Large intestine (tissue), 3 donors: ENCODE data around the gene SLC9C2. TPM values are rescaled to one million over a fixed set of nuclear protein-coding genes. Genes with fewer than 3 reads are reported as not detected.
"Not testable (repeated sequence)": the region's sequence is repeated elsewhere in the genome, so short reads cannot be mapped to it uniquely, and the experiment has no call there.

ENCODE experiments used
- DNase-seq, 2 donors: peaks; one replicate each; pipeline versions ENCODE4 v3.0.0 to v3.0.0-alpha.2; 2013
- H3K27ac ChIP-seq: one replicate; pipeline ENCODE4 v1.5.1; 2013; ENCODE audit warnings: low read length
- H3K27me3 ChIP-seq: 2 replicates; pipeline ENCODE4 v1.6.1; 2013; ENCODE audit warnings: low read length; ENCODE audit not compliant: control insufficient read depth, insufficient read depth
- H3K36me3 ChIP-seq: 2 replicates; pipeline ENCODE4 v1.6.1; 2013; ENCODE audit warnings: low read length; ENCODE audit not compliant: control insufficient read depth, insufficient read depth
- H3K4me1 ChIP-seq: one replicate; pipeline ENCODE4 v1.6.1; 2013; ENCODE audit warnings: low read length; ENCODE audit not compliant: control insufficient read depth, insufficient read depth
- H3K4me3 ChIP-seq: one replicate; pipeline ENCODE4 v1.5.1; 2013; ENCODE audit warnings: low read length
- H3K9me3 ChIP-seq: one replicate; pipeline ENCODE4 v1.6.1; 2013; ENCODE audit warnings: mild to moderate bottlenecking, low read depth, low read length, moderate library complexity; ENCODE audit not compliant: control insufficient read depth
- WGBS: methylation state at CpG from one replicate; pipeline ENCODE4 v1.1.5; 2013; ENCODE audit warnings: low lambda C conversion rate; ENCODE audit not compliant: insufficient coverage; 5-methylcytosine and 5-hydroxymethylcytosine counted together
- polyA plus RNA-seq: library from polyadenylated mRNA; unstranded; fragments of 120-200 nt; gene quantifications from one replicate; pipeline ENCODE4 v1.2.1, GENCODE V29; 2013

Gene SLC9C2
- polyA plus RNA-seq, 1 donor, result 0.06 TPM

DNA sequence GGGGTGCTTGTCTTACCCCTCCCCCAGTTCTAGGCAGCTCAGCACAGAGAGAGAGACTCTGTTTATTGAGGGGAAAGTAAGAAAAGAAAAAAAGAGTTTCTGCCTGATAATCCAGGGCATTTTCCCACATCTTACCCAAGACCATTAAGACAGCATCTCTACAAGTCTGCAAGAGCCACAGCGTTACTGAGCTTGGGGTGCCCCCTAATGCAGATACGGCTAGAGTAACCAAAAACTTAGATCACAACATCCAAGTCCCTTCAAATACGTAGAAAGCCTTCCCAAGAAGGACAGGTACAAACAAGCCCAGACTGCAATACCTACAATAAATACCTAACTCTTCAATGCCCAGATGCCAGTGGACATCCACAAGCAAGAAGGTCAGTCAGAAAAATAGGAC lies 26.0 kb upstream of the SLC9C2 start:
- H3K36me3 ChIP-seq, result no peaks in the 10 kb centered on the region
- no peak overlapping the region for H3K27ac ChIP-seq
- no peaks in the 10 kb centered on the region for H3K4me1 ChIP-seq
- no CpG with 5 or more reads among the region's 3 CpGs for WGBS
- no peaks in the 10 kb centered on the region for H3K27me3 ChIP-seq
- H3K9me3 ChIP-seq, result no peaks in the 10 kb centered on the region
- H3K4me3 ChIP-seq, result no peak overlapping the region
- DNase-seq, result no peak

DNA sequence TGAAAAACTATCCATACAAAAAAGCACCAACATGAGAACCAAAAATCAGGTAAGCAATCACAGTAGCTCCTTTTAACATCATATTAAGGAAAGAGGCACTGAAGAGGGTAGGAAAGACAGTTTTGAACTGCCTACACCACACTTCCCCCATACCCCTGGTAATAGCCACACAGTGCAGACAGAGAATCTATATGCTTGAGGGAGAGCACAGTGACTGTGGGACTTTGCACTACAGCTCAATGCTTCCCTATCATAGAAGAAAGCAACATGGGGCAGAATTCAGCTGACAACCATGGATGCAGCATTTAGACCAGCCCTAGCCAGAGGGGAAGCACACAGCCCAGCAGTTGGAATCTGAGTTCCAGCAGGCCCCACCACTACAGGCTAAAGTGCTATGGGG lies 24.4 kb upstream of the SLC9C2 start:
- H3K27ac ChIP-seq, result no peak overlapping the region
- no peaks in the 10 kb centered on the region for H3K27me3 ChIP-seq
- H3K4me3 ChIP-seq, result no peak overlapping the region
- no peaks in the 10 kb centered on the region for H3K4me1 ChIP-seq
- no peak for DNase-seq
- no peaks in the 10 kb centered on the region for H3K9me3 ChIP-seq
- no peaks in the 10 kb centered on the region for H3K36me3 ChIP-seq

DNA sequence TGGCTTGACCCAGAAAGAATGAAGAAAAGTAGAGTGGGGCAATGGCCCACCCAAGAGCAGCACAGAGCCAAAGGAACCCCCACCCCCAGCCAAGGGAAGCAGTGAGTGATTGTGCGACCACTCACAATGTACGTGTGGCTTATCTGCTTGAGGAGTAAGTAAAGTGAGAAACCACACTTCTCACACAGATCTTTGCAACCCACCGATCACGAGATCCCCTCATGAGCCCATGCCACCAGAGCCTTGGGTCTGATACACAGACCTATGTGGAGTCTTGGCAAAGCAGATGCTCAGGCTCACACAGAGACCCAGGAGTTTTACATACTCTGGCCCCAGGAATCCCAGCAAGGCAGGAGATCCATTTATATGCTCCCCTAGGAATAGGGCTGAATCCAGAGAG lies 14.0 kb upstream of the SLC9C2 start:
- H3K36me3 ChIP-seq, result no peaks in the 10 kb centered on the region
- H3K27ac ChIP-seq, result no peak overlapping the region
- no CpG with 5 or more reads among the region's 4 CpGs for WGBS

DNA sequence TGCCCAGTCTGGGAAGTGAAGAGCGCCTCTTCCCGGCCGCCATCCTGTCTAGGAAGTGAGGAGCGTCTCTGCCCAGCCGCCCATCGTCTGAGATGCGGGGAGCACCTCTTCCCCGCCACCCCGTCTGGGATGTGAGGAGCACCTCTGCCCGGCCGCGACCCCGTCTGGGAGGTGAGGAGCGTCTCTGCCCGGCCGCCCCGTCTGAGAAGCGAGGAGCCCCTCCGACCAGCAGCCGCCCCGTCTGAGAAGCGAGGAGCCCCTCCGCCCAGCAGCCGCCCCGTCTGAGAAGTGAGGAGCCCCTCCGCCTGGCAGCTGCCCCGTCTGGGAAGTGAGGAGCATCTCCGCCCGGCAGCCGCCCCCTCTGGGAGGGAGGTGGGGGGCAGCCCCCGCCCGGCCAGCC lies 10.2 kb upstream of the SLC9C2 start:
- H3K4me3 ChIP-seq, H3K4me1 ChIP-seq, H3K36me3 ChIP-seq, H3K27me3 ChIP-seq, H3K27ac ChIP-seq, DNase-seq: not testable (repeated sequence)
- no CpG with 5 or more reads among the region's 32 CpGs for WGBS
- H3K9me3 ChIP-seq, result peaks cover 10% of the 10 kb centered on the region

More for the DNA sequence above, 14.0 kb upstream of the SLC9C2 start:
- Histone ChIP-seq H3K27me3 (no peaks in the 10 kb centered on the region), H3K4me1 (no peaks in the 10 kb centered on the region), H3K9me3 (peaks cover 10% of the 10 kb centered on the region), H3K4me3 (no peak overlapping the region)
- no peak for DNase-seq

DNA sequence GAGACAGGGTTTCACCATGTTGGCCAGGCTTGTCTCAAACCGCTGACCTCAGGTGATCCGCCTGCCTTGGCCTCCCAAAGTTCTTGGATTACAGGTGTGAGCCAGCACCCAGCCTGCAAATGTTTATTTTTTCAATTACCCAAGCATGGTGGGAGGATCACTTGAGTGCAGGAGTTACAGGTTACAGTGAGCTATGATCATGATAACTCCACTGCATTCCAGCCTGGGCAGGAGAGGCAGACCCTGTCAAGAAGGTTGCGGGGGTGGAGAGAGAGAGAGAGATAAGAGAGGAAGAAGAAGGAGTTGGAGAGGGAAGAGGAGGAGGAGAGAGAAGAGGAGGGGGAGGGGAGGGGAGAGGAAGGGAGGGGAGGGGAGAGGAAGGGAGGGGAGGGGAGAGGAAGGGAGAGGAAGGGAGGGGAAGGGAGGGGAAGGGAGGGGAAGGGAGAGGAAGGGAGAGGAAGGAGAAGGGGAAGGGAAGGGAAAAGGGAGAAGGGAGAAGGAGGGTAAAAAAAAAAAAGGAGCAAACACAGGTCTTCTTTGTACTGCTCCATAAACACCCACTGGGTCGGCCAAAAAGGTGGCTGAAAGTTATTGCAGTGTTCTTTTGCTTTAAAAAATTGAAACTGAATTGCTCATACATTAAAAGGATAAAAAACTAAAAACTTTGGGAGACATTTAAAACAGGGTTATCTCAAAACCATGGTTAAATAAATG lies 5.8 kb upstream of the SLC9C2 start:
- Histone ChIP-seq H3K4me3 (no peak overlapping the region), H3K27me3 (no peaks in the 10 kb centered on the region), H3K36me3 (no peaks in the 10 kb centered on the region), H3K9me3 (peaks cover 10% of the 10 kb centered on the region), H3K4me1 (no peaks in the 10 kb centered on the region), H3K27ac (no peak overlapping the region)
- no CpG with 5 or more reads among the region's 4 CpGs for WGBS
- no peak for DNase-seq

DNA sequence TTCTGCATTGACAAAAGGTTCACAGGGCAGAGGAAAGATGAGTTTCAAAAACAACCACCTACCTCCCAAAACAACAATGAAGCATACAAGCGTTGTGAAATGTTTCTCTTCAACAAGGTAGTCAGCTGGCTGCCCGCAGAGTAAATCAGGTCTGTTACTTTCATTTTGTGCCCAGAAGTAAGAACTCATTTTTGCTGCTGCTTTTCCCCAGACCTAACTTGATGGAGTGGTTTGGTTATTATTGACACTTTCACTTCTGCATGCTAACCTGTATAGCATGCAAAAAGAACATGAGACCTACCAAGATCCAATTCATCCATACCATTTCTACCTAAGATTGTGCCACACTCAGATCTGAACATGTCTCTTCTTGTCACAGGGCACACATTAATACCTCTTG lies 1.3 kb downstream of the SLC9C2 start:
- Histone ChIP-seq H3K36me3 (no peaks in the 10 kb centered on the region), H3K9me3 (no peaks in the 10 kb centered on the region), H3K4me1 (no peaks in the 10 kb centered on the region), H3K4me3 (no peak overlapping the region), H3K27me3 (no peaks in the 10 kb centered on the region), H3K27ac (no peak overlapping the region)
- no peak for DNase-seq
- WGBS, result no CpG with 5 or more reads among the region's 2 CpGs

DNA sequence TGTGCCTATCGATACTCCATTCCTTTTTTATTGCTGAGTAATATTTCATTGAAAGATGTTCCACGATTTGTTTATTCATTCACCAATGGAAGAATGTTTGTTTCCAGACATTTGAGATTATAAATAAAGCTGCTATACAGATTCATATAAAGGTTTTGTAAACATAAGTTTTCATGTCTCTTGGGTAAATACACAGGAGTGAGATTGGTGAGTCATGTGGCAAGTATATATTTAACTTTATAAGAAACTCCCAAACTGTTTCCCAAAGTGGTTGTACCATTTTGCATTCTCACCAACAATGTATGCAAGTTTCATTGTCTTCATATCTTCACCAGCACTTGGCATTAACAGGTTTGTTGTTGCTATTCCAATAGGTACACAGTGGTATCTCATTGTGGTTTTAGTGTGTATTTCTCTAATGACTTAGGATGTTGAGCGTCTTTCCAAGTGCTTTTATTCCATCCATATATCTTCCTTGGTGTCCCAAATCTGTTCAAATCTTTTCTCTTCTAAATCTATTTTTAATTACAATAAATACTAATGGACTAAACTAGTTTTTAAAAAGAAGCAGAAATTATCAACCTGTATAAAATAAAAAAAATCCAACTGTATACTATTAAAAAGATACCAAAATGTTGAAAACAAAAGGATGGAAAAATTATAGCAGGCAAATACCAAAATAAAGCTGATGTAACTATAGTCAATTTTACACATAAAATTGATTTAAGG lies 6.6 kb downstream of the SLC9C2 start:
- 100% methylated on average over 2 of the region's 3 CpGs for WGBS
- Histone ChIP-seq H3K4me1 (no peaks in the 10 kb centered on the region), H3K4me3 (no peak overlapping the region), H3K27me3 (no peaks in the 10 kb centered on the region), H3K27ac (no peak overlapping the region), H3K9me3 (no peaks in the 10 kb centered on the region), H3K36me3 (no peaks in the 10 kb centered on the region)
- no peak for DNase-seq

DNA sequence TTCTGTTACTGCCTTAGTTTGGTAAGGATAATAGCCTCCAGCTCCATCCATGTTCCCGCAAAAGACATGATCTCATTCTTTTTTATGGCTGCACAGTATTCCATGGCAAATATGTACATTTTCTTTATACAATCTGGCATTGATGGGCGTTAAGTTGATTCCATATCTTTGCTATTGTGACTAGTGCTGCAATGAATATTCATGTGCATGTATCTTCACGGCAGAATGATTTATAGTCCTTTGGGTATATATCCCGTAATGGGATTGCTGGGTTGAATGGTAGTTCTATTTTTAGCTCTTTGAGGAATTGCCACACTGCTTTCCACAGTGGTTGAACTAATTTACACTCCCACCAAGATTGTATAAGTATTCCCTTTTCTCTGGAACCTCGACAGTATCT lies 11.7 kb downstream of the SLC9C2 start:
- WGBS, result 87% methylated on average over 4 of the region's 5 CpGs

DNA sequence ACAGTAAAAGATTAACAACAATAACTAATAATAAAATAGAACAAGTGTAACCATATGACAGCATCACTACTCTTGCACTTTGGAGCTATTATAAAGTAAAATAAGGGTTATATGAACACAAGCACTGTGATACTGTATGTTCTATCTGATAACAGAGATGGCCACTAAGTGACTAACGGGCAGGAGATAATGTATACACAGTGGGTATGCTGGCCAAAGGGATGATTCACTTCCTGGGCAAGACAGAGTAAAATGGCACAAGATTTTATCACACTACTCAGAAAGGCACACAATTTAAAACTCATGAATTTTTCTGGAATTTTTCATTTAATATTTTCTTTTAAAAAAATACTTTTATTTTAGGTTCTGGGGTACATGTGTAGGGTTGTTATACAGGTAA lies 12.3 kb downstream of the SLC9C2 start:
- Histone ChIP-seq H3K27me3 (no peaks in the 10 kb centered on the region), H3K4me3 (no peak overlapping the region), H3K27ac (no peak overlapping the region), H3K9me3 (no peaks in the 10 kb centered on the region), H3K36me3 (no peaks in the 10 kb centered on the region), H3K4me1 (no peaks in the 10 kb centered on the region)
- WGBS, result no CpG with 5 or more reads among the region's 1 CpG
- no peak for DNase-seq

More for the DNA sequence above, 11.7 kb downstream of the SLC9C2 start:
- not testable (repeated sequence) for H3K4me3 ChIP-seq, DNase-seq, H3K9me3 ChIP-seq, H3K27ac ChIP-seq, H3K4me1 ChIP-seq, H3K36me3 ChIP-seq, H3K27me3 ChIP-seq

DNA sequence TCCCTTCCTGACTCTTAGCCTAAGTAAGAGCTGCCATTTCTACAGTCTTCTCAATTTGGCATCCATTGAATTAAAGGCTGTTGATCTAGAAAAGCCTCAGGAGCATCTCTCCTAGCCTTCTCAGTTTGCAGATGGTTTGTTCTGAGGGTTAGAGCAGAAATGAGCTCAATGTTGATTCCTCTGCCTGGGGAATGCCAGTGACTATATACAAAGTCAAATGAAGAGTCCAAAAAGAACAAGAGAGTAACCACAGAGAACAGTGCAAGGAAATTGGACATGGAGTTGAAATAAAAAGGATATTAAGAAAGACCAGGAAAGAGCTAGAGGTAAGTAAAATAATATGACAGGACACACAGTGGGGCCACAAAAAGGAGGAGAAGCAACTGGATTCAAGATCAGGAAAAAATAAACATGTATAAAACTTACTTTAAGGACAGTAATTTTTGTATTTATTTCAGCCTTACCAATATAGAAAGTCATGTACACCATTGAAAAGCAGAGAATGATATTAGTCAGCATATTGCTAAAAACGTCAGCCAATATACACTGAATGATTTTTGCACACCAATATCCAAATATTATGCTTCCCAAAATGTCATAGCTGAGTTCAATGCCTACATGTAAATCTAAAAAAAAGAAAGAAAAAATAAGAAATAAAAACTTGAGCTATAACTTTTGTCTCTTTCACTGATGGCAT lies 21.3 kb downstream of the SLC9C2 start:
- no peak for DNase-seq
- no peaks in the 10 kb centered on the region for H3K36me3 ChIP-seq
- no peaks in the 10 kb centered on the region for H3K9me3 ChIP-seq
- WGBS, result 100% methylated on average over 1 of the region's 1 CpG
- no peak overlapping the region for H3K27ac ChIP-seq
- no peaks in the 10 kb centered on the region for H3K4me1 ChIP-seq
- H3K4me3 ChIP-seq, result no peak overlapping the region
- peaks cover 3% of the 10 kb centered on the region for H3K27me3 ChIP-seq
